GM23338 (cell line): ENCODE results near the gene DOCK1. TPM values are rescaled to one million over a fixed set of nuclear protein-coding genes. Genes with fewer than 3 reads are reported as not detected.

ENCODE experiments used
- ATAC-seq: fragments of 200-7000 bp; cut with Tn5 transposase; 3 replicates; pipeline ENCODE4 v1.9.1; 2020
- DNase-seq: peaks from one replicate; pipeline ENCODE4 v3.0.0-alpha.2; 2015; ENCODE audit warnings: low spot score
- H2AFZ ChIP-seq: fragments of 200-600 bp; sonication (generic); 2 replicates; pipeline ENCODE4 v1.8.0; 2016; ENCODE audit warnings: antibody characterized with exemption, mild to moderate bottlenecking, moderate library complexity
- H3F3A ChIP-seq: fragments of 200-600 bp; sonication (generic); replicated peaks from 2 replicates; pipeline ENCODE4 v1.8.0; 2017; ENCODE audit warnings: antibody characterized with exemption, mixed run types, low read depth
- H3K27ac ChIP-seq: fragments of 200-600 bp; sonication (generic); 2 replicates; pipeline ENCODE4 v1.6.1; 2016; ENCODE audit warnings: low read depth
- H3K27me3 ChIP-seq: fragments of 200-600 bp; sonication (generic); 2 replicates; pipeline ENCODE4 v1.8.0; 2016; ENCODE audit warnings: mild to moderate bottlenecking, mixed run types, moderate library complexity; ENCODE audit not compliant: insufficient read depth
- H3K36me3 ChIP-seq: fragments of 200-600 bp; sonication (generic); 2 replicates; pipeline ENCODE4 v1.8.0; 2016; ENCODE audit warnings: mild to moderate bottlenecking; ENCODE audit not compliant: insufficient read depth
- H3K4me1 ChIP-seq: fragments of 200-600 bp; sonication (generic); 2 replicates; pipeline ENCODE4 v1.8.0; 2016; ENCODE audit warnings: mild to moderate bottlenecking, moderate library complexity; ENCODE audit not compliant: insufficient read depth
- H3K4me2 ChIP-seq: fragments of 200-600 bp; sonication (generic); 2 replicates; pipeline ENCODE4 v1.7.1; 2017; ENCODE audit warnings: mixed run types
- H3K4me3 ChIP-seq: fragments of 200-600 bp; sonication (generic); 2 replicates; pipeline ENCODE4 v1.6.1; 2016; ENCODE audit warnings: mixed run types
- H3K79me2 ChIP-seq: fragments of 200-600 bp; sonication (generic); replicated peaks from 2 replicates; pipeline ENCODE4 v1.8.0; 2017; ENCODE audit warnings: mild to moderate bottlenecking; ENCODE audit not compliant: insufficient read depth
- H3K9me2 ChIP-seq: fragments of 200-600 bp; sonication (generic); 2 replicates; pipeline ENCODE4 v1.8.0; 2017; ENCODE audit not compliant: insufficient read depth
- H4K20me1 ChIP-seq: fragments of 200-600 bp; sonication (generic); replicated peaks from 2 replicates; pipeline ENCODE4 v1.8.0; 2017; ENCODE audit warnings: mild to moderate bottlenecking; ENCODE audit not compliant: insufficient read depth
- H3K27ac Mint-ChIP-seq: 2 replicates; pipeline ENCODE4 v1.8.0; 2020; ENCODE audit warnings: inconsistent platforms, mild to moderate bottlenecking, moderate library complexity, mixed read lengths
- H3K27me3 Mint-ChIP-seq: 3 replicates; pipeline ENCODE4 v1.8.0; 2022; ENCODE audit warnings: low read depth, mild to moderate bottlenecking, moderate library complexity, mixed read lengths, inconsistent platforms; ENCODE audit not compliant: insufficient read depth, poor library complexity
- H3K36me3 Mint-ChIP-seq: 3 replicates; pipeline ENCODE4 v1.8.0; 2021; ENCODE audit warnings: low read depth, mild to moderate bottlenecking, inconsistent platforms, moderate library complexity, mixed read lengths
- H3K4me1 Mint-ChIP-seq: 3 replicates; pipeline ENCODE4 v1.8.0; 2020; ENCODE audit warnings: mild to moderate bottlenecking, inconsistent platforms, mixed read lengths
- H3K4me3 Mint-ChIP-seq: 3 replicates; pipeline ENCODE4 v1.8.0; 2021; ENCODE audit warnings: moderate library complexity, mild to moderate bottlenecking, inconsistent platforms, mixed read lengths
- H3K9me3 Mint-ChIP-seq: 3 replicates; pipeline ENCODE4 v1.8.0; 2020; ENCODE audit warnings: moderate library complexity, mild to moderate bottlenecking, inconsistent platforms, mixed read lengths
- CREB1 ChIP-seq: fragments of 250-450 bp; sonication (Bioruptor Pico); IDR thresholded peaks from 2 replicates; pipeline ENCODE4 v1.5.0; 2020; ENCODE audit warnings: low read depth, mild to moderate bottlenecking, moderate library complexity
- CTCF ChIP-seq, 2 experiments: fragments of 200-600 bp in 1 of 2; sonication (generic) in 1 of 2; conservative IDR thresholded peaks; 2 replicates each; pipeline versions ENCODE4 v1.5.1 to v1.6.1; 2016 to 2017; ENCODE audit warnings: antibody characterized with exemption in 2 of 2, low read depth in 2 of 2, mild to moderate bottlenecking in 2 of 2, moderate library complexity in 1 of 2
- EZH2 ChIP-seq: fragments of 200-600 bp; sonication (generic); IDR thresholded peaks from one replicate; pipeline ENCODE4 v1.8.0; 2017; ENCODE audit warnings: antibody characterized with exemption, mild to moderate bottlenecking, low read depth; ENCODE audit not compliant: unreplicated experiment
- EZH2phosphoT487 ChIP-seq: fragments of 200-600 bp; sonication (generic); IDR thresholded peaks from one replicate; pipeline ENCODE4 v1.8.1; 2018; ENCODE audit warnings: antibody characterized with exemption; ENCODE audit not compliant: unreplicated experiment
- JUNB ChIP-seq: IDR thresholded peaks from one replicate; pipeline ENCODE4 v1.6.1; 2016; ENCODE audit warnings: antibody characterized with exemption; ENCODE audit not compliant: unreplicated experiment
- NANOG ChIP-seq: IDR thresholded peaks from 2 replicates; pipeline ENCODE4 v1.6.1; 2016; ENCODE audit warnings: antibody characterized with exemption, borderline replicate concordance
- POLR2AphosphoS5 ChIP-seq: IDR thresholded peaks from 2 replicates; pipeline ENCODE4 v1.6.1; 2016; ENCODE audit warnings: antibody characterized with exemption, low read depth
- REST ChIP-seq: IDR thresholded peaks from one replicate; pipeline ENCODE4 v1.6.1; 2018; ENCODE audit warnings: antibody characterized with exemption; ENCODE audit not compliant: unreplicated experiment
- STAT1 ChIP-seq: IDR thresholded peaks from one replicate; pipeline ENCODE4 v1.6.1; 2016; ENCODE audit warnings: antibody characterized with exemption; ENCODE audit not compliant: unreplicated experiment
- ZNF114 ChIP-seq: fragments of 250-450 bp; sonication (Bioruptor Pico); IDR thresholded peaks from 2 replicates; pipeline ENCODE4 v1.5.0; 2020; ENCODE audit warnings: mild to moderate bottlenecking, moderate library complexity
- ZNF331 ChIP-seq: fragments of 250-450 bp; sonication (Bioruptor Pico); IDR thresholded peaks from 2 replicates; pipeline ENCODE4 v1.5.0; 2020; ENCODE audit warnings: low read depth, mild to moderate bottlenecking, moderate library complexity
- polyA plus RNA-seq: library from polyadenylated mRNA; unstranded; fragments of >200 nt; fragmentation: Nextera tagmentation; extraction: Ambion mirVana; gene quantifications from 2 replicates; pipeline ENCODE4 v1.2.1, GENCODE V29; 2016
- total RNA-seq: library from RNA; depleted of rRNA; stranded (reverse); fragments of >200 nt; shearing (Covaris generic); gene quantifications from 2 replicates; pipeline ENCODE4 v1.2.3, GENCODE V29; 2014
- TF ChIP-seq, protein P1 (sequence below): fragments of 250-450 bp; sonication (Bioruptor Pico); IDR thresholded peaks from 2 replicates; pipeline ENCODE4 v1.5.0; 2020; ENCODE audit warnings: mild to moderate bottlenecking, moderate library complexity
- TF ChIP-seq, protein P2 (sequence below): IDR thresholded peaks from 2 replicates; pipeline ENCODE4 v1.6.1; 2016; ENCODE audit warnings: antibody characterized with exemption

Gene DOCK1
- total and polyA plus RNA-seq, 2 experiments from 2014 or later, result 13.2 to 55.3 TPM

DNA sequence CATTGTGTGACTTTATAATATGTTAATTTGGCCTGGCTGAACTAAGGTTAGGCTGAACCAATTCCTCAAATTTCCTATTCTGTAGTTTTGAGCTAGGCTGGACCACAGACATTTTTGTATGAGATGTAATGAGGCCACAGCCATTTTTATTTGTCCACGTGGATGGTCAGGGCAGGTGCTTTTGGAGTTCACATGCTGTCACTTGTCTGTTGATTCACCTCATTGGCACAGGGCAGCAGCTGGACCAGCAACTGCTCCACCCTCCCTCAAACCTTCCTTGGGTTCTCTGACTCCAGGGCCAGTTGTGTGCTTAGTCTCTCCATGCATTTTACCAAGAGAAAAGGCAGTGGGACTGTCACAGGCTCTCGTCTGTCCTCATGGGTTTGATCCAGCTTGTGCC lies 567.7 kb downstream of the DOCK1 start:
- ATAC-seq, result no peak
- Mint-ChIP-seq H3K36me3 (no peaks in the 10 kb centered on the region), H3K4me1 (peaks cover 14% of the 10 kb centered on the region), H3K27ac (no peak overlapping the region), H3K27me3 (peaks cover 8% of the 10 kb centered on the region), H3K9me3 (no peaks in the 10 kb centered on the region; the same call in 2 of the 3 replicates), H3K4me3 (no peak overlapping the region)
- peaks cover 9% of the 10 kb centered on the region; the same call in 1 of the 2 replicates for H3K9me2 ChIP-seq
- H3F3A ChIP-seq, result no peaks in the 10 kb centered on the region
- no peaks in the 10 kb centered on the region for H3K79me2 ChIP-seq
- no peak overlapping the region for H3K4me3 ChIP-seq
- H3K36me3 ChIP-seq, result no peaks in the 10 kb centered on the region
- no peak overlapping the region for H3K27ac ChIP-seq
- no peak overlapping the region for H3K4me2 ChIP-seq
- H4K20me1 ChIP-seq, result no peaks in the 10 kb centered on the region
- no peak overlapping the region for H2AFZ ChIP-seq
- no peak for DNase-seq
- H3K27me3 ChIP-seq, result no peaks in the 10 kb centered on the region
- no peak for TF ChIP-seq ZNF114 (CRISPR knock-in tag)
- TF ChIP-seq CTCF (conservative IDR thresholded peaks at IDR 0.05; ENCODE audit: low read depth in 2 of 2), result no peak
- no peak for TF ChIP-seq EZH2
- TF ChIP-seq EZH2phosphoT487, result no peak
- no peak for TF ChIP-seq NANOG
- TF ChIP-seq STAT1, result no peak
- no peak for TF ChIP-seq REST
- TF ChIP-seq, protein P1, sequence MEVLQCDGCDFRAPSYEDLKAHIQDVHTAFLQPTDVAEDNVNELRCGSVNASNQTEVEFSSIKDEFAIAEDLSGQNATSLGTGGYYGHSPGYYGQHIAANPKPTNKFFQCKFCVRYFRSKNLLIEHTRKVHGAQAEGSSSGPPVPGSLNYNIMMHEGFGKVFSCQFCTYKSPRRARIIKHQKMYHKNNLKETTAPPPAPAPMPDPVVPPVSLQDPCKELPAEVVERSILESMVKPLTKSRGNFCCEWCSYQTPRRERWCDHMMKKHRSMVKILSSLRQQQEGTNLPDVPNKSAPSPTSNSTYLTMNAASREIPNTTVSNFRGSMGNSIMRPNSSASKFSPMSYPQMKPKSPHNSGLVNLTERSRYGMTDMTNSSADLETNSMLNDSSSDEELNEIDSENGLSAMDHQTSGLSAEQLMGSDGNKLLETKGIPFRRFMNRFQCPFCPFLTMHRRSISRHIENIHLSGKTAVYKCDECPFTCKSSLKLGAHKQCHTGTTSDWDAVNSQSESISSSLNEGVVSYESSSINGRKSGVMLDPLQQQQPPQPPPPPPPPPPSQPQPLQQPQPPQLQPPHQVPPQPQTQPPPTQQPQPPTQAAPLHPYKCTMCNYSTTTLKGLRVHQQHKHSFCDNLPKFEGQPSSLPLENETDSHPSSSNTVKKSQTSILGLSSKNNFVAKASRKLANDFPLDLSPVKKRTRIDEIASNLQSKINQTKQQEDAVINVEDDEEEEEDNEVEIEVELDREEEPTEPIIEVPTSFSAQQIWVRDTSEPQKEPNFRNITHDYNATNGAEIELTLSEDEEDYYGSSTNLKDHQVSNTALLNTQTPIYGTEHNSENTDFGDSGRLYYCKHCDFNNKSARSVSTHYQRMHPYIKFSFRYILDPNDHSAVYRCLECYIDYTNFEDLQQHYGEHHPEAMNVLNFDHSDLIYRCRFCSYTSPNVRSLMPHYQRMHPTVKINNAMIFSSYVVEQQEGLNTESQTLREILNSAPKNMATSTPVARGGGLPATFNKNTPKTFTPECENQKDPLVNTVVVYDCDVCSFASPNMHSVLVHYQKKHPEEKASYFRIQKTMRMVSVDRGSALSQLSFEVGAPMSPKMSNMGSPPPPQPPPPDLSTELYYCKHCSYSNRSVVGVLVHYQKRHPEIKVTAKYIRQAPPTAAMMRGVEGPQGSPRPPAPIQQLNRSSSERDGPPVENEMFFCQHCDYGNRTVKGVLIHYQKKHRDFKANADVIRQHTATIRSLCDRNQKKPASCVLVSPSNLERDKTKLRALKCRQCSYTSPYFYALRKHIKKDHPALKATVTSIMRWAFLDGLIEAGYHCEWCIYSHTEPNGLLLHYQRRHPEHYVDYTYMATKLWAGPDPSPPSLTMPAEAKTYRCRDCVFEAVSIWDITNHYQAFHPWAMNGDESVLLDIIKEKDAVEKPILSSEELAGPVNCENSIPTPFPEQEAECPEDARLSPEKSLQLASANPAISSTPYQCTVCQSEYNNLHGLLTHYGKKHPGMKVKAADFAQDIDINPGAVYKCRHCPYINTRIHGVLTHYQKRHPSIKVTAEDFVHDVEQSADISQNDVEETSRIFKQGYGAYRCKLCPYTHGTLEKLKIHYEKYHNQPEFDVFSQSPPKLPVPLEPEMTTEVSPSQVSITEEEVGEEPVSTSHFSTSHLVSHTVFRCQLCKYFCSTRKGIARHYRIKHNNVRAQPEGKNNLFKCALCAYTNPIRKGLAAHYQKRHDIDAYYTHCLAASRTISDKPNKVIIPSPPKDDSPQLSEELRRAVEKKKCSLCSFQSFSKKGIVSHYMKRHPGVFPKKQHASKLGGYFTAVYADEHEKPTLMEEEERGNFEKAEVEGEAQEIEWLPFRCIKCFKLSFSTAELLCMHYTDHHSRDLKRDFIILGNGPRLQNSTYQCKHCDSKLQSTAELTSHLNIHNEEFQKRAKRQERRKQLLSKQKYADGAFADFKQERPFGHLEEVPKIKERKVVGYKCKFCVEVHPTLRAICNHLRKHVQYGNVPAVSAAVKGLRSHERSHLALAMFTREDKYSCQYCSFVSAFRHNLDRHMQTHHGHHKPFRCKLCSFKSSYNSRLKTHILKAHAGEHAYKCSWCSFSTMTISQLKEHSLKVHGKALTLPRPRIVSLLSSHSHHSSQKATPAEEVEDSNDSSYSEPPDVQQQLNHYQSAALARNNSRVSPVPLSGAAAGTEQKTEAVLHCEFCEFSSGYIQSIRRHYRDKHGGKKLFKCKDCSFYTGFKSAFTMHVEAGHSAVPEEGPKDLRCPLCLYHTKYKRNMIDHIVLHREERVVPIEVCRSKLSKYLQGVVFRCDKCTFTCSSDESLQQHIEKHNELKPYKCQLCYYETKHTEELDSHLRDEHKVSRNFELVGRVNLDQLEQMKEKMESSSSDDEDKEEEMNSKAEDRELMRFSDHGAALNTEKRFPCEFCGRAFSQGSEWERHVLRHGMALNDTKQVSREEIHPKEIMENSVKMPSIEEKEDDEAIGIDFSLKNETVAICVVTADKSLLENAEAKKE, result no peak
- no peak for TF ChIP-seq CREB1 (CRISPR knock-in tag)
- no peak for TF ChIP-seq POLR2AphosphoS5
- TF ChIP-seq, protein P2, sequence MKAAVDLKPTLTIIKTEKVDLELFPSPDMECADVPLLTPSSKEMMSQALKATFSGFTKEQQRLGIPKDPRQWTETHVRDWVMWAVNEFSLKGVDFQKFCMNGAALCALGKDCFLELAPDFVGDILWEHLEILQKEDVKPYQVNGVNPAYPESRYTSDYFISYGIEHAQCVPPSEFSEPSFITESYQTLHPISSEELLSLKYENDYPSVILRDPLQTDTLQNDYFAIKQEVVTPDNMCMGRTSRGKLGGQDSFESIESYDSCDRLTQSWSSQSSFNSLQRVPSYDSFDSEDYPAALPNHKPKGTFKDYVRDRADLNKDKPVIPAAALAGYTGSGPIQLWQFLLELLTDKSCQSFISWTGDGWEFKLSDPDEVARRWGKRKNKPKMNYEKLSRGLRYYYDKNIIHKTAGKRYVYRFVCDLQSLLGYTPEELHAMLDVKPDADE, result no peak
- no peak for TF ChIP-seq JUNB
- TF ChIP-seq ZNF331, result no peak
- peaks cover 4% of the 10 kb centered on the region; the same call in 1 of the 2 replicates for H3K4me1 ChIP-seq
